HT1080 (cell line): ENCODE data around the gene HSBP1L1. TPM values are rescaled to one million over a fixed set of nuclear protein-coding genes. Genes with fewer than 3 reads are reported as not detected.

ENCODE experiments used
- total RNA-seq: library from RNA; depleted of rRNA; stranded (reverse); fragments of >200 nt; shearing (Covaris generic); gene quantifications from 2 replicates; pipeline ENCODE4 v1.2.3, GENCODE V29; 2014; rRNA removed

HSBP1L1 gene
- total RNA-seq, 1 experiment from 2014 or later, result not detected

Other genes with a start within 250 kb of the HSBP1L1 start
- not detected in 2 replicates for gene KCNG2, start 166.7 kb upstream of the HSBP1L1 start, total RNA-seq
- 39.3 and 45.8 TPM in 2 replicates for gene SLC66A2, start 13.0 kb upstream of the HSBP1L1 start, total RNA-seq
- 163 and 170 TPM in 2 replicates for gene TXNL4A, start 23.9 kb downstream of the HSBP1L1 start, total RNA-seq
- gene RBFA, start 69.8 kb downstream of the HSBP1L1 start, total RNA-seq, result 44.5 and 63.4 TPM in 2 replicates
- gene ADNP2, start 144.6 kb downstream of the HSBP1L1 start, total RNA-seq, result 23.0 and 23.7 TPM in 2 replicates